Activated CD8-positive, alpha-beta T cell treated with anti-CD3 and anti-CD28 coated beads for 36 hours (primary cell): ENCODE results near the gene ADAMTS13. TPM values are rescaled to one million over a fixed set of nuclear protein-coding genes. Genes with fewer than 3 reads are reported as not detected.

Experiments
- ATAC-seq: fragments of 200-7000 bp; cut with Tn5 transposase; one replicate; pipeline ENCODE4 v1.10.0; 2021; ENCODE audit warnings: mild to moderate bottlenecking, moderate library complexity
- CTCF ChIA-PET: fragments of 350-600 bp; sonication (Branson Sonifier 250); formaldehyde crosslinking; loops from one replicate; lab custom pipeline; 2021; ENCODE audit warnings: antibody characterized with exemption; lab: Charles Lee
- POLR2A ChIA-PET: fragments of 350-600 bp; sonication (Branson Sonifier 250); formaldehyde crosslinking; loops from one replicate; lab custom pipeline; 2021; ENCODE audit warnings: antibody characterized with exemption; lab: Charles Lee
- DNase-seq: peaks from one replicate; pipeline ENCODE4 v3.0.0-alpha.2; 2020
- H3K27ac Mint-ChIP-seq: one replicate; pipeline ENCODE4 v1.8.0; 2021; ENCODE audit warnings: mild to moderate bottlenecking, mixed read lengths
- H3K27me3 Mint-ChIP-seq: one replicate; pipeline ENCODE4 v1.8.0; 2021; ENCODE audit warnings: mixed read lengths
- H3K36me3 Mint-ChIP-seq: one replicate; pipeline ENCODE4 v1.8.0; 2021; ENCODE audit warnings: low read depth, mixed read lengths
- H3K4me1 Mint-ChIP-seq: one replicate; pipeline ENCODE4 v1.8.0; 2021; ENCODE audit warnings: low read depth, mixed read lengths
- H3K4me3 Mint-ChIP-seq: one replicate; pipeline ENCODE4 v1.8.0; 2021; ENCODE audit warnings: mild to moderate bottlenecking, moderate library complexity, mixed read lengths
- H3K9me3 Mint-ChIP-seq: one replicate; pipeline ENCODE4 v1.8.0; 2021; ENCODE audit warnings: mixed read lengths
- CTCF ChIP-seq: fragments of 200-600 bp; IDR thresholded peaks from one replicate; pipeline ENCODE4 v1.8.0; 2022; ENCODE audit warnings: antibody characterized with exemption, mild to moderate bottlenecking
- intact Hi-C: fragments of 100-400 bp; cut with micrococcal nuclease; formaldehyde crosslinking; loops from one replicate; pipeline ENCODE4 v1.10.0; 2022
- total RNA-seq, 2 experiments: library from RNA; stranded (reverse); gene quantifications; one replicate each; pipeline ENCODE4 v1.2.3, GENCODE V29; 2021

The ADAMTS13 gene
- total RNA-seq, 2 experiments from 2014 or later: 2.5 to 2.9 TPM

GRCh38 chr9:133384736-133385321 is 37.3 kb upstream of the ADAMTS13 start:
- Mint-ChIP-seq H3K4me1 (no peaks in the 10 kb centered on the region), H3K27me3 (peaks cover 3% of the 10 kb centered on the region), H3K27ac (no peak overlapping the region), H3K36me3 (no peaks in the 10 kb centered on the region), H3K9me3 (no peaks in the 10 kb centered on the region), H3K4me3 (no peak overlapping the region)
- CTCF ChIA-PET: no interaction called here
- ATAC-seq (no peak), DNase-seq (no peak)
- no peak for TF ChIP-seq CTCF
- intact Hi-C loops: no loop called here
- POLR2A ChIA-PET: interaction anchor here (1.0 to 1.5 kb wide), 3 partner anchors 8 to 14 kb away, joined by 3 to 5 read pairs (median 4); partner anchors contain the start of gene STKLD1

- H3K27ac Mint-ChIP-seq: no peak overlapping the region
- no peak for ATAC-seq
- intact Hi-C loops: no loop called here
- peaks cover 3% of the 10 kb centered on the region for H3K27me3 Mint-ChIP-seq
- POLR2A ChIA-PET: interaction anchor here (1.0 to 1.5 kb wide), 3 partner anchors 9 to 15 kb away, joined by 3 to 5 read pairs (median 4); partner anchors contain the start of gene STKLD1
- H3K36me3 Mint-ChIP-seq: no peaks in the 10 kb centered on the region
- TF ChIP-seq CTCF: no peak
- CTCF ChIA-PET: no interaction called here
- no peak overlapping the region for H3K4me3 Mint-ChIP-seq
- no peak for DNase-seq
- no peaks in the 10 kb centered on the region for H3K4me1 Mint-ChIP-seq
- H3K9me3 Mint-ChIP-seq: no peaks in the 10 kb centered on the region
These were observed 36.7 kb upstream of the ADAMTS13 start for GRCh38 chr9:133385452-133385851.

- POLR2A ChIA-PET: interaction anchor here (0.7 to 1.5 kb wide), 3 partner anchors 8 to 12 kb away, joined by 3 read pairs; no protein-coding TSS in a partner anchor
- peaks cover 3% of the 10 kb centered on the region for H3K27me3 Mint-ChIP-seq
- ATAC-seq: no peak
These were observed 35.8 kb upstream of the ADAMTS13 start for GRCh38 chr9:133386338-133386737.

GRCh38 chr9:133387680-133388079 is 34.5 kb upstream of the ADAMTS13 start:
- H3K9me3 Mint-ChIP-seq: no peaks in the 10 kb centered on the region
- ChIA-PET CTCF (interaction anchor here (1.7 kb wide), 1 partner anchor 365 kb away, joined by 4 read pairs; no protein-coding TSS in a partner anchor), POLR2A (no interaction called here)
- no peak for TF ChIP-seq CTCF
- DNase-seq (no peak), ATAC-seq (no peak)
- intact Hi-C loops: no loop called here
- no peaks in the 10 kb centered on the region for H3K4me1 Mint-ChIP-seq
- H3K27ac Mint-ChIP-seq: no peak overlapping the region
- peaks cover 3% of the 10 kb centered on the region for H3K27me3 Mint-ChIP-seq
- no peak overlapping the region for H3K4me3 Mint-ChIP-seq
- no peaks in the 10 kb centered on the region for H3K36me3 Mint-ChIP-seq

More at GRCh38 chr9:133386338-133386737, 35.8 kb upstream of the ADAMTS13 start:
- no peak for DNase-seq
- TF ChIP-seq CTCF: no peak
- CTCF ChIA-PET: no interaction called here
- H3K9me3 Mint-ChIP-seq: no peaks in the 10 kb centered on the region
- no peak overlapping the region for H3K4me3 Mint-ChIP-seq
- H3K4me1 Mint-ChIP-seq: no peaks in the 10 kb centered on the region
- H3K27ac Mint-ChIP-seq: no peak overlapping the region
- no peaks in the 10 kb centered on the region for H3K36me3 Mint-ChIP-seq
- intact Hi-C loops: no loop called here

- no peak for TF ChIP-seq CTCF
These were observed 33.1 kb upstream of the ADAMTS13 start for GRCh38 chr9:133389025-133389557.

More at GRCh38 chr9:133389025-133389557, 33.1 kb upstream of the ADAMTS13 start:
- Mint-ChIP-seq H3K36me3 (no peaks in the 10 kb centered on the region), H3K27ac (no peak overlapping the region), H3K4me1 (no peaks in the 10 kb centered on the region), H3K9me3 (no peaks in the 10 kb centered on the region), H3K4me3 (no peak overlapping the region), H3K27me3 (peaks cover 3% of the 10 kb centered on the region)
- no peak for DNase-seq
- CTCF ChIA-PET: interaction anchor here (1.7 kb wide), 1 partner anchor 367 kb away, joined by 4 read pairs; no protein-coding TSS in a partner anchor
- POLR2A ChIA-PET: interaction anchor here (1.0 to 1.2 kb wide), 2 partner anchors 13 to 14 kb away, joined by 3 read pairs; no protein-coding TSS in a partner anchor
- no peak for ATAC-seq
- intact Hi-C loops: no loop called here
